H1 (cell line): ENCODE results near the gene ZMIZ1. TPM values are rescaled to one million over a fixed set of nuclear protein-coding genes. Genes with fewer than 3 reads are reported as not detected.

Experiments used
- CTCF ChIA-PET: fragments of 300-600 bp; sonication (Branson Sonifier 250); formaldehyde crosslinking; loops from one replicate; lab custom pipeline; 2021; ENCODE audit not compliant: partially characterized antibody; lab: Charles Lee
- POLR2A ChIA-PET: fragments of 300-600 bp; sonication (Branson Sonifier 250); formaldehyde crosslinking; loops from one replicate; lab custom pipeline; 2021; ENCODE audit warnings: inconsistent platforms; ENCODE audit not compliant: partially characterized antibody; lab: Charles Lee
- DNase-seq, 2 experiments: peaks; one replicate each; pipeline versions ENCODE4 v3.0.0 to v3.0.0-alpha.2; 2010 to 2022; ENCODE audit warnings: low spot score in 2 of 2, low read depth in 1 of 2, mixed read lengths in 1 of 2
- FAIRE-seq: peaks from 2 replicates; lab custom pipeline; 2011; peaks lifted over from hg19 to GRCh38; lab: Jason Lieb, UNC
- H2AFZ ChIP-seq: 2 replicates; pipeline ENCODE4 v1.8.1; 2012; ENCODE audit warnings: low read length, inconsistent platforms
- H2AK5ac ChIP-seq: 2 replicates; pipeline ENCODE4 v1.6.1; 2013; ENCODE audit warnings: low read depth, low read length
- H2BK120ac ChIP-seq: replicated peaks from 2 replicates; pipeline ENCODE3; 2013; ENCODE audit warnings: low read depth, low read length, inconsistent platforms
- H2BK12ac ChIP-seq: 2 replicates; pipeline ENCODE4 v1.6.1; 2013; ENCODE audit warnings: low read depth, low read length
- H2BK15ac ChIP-seq: 2 replicates; pipeline ENCODE4 v1.6.1; 2013; ENCODE audit warnings: low read length
- H2BK20ac ChIP-seq: 2 replicates; pipeline ENCODE4 v1.6.1; 2013; ENCODE audit warnings: low read length
- H2BK5ac ChIP-seq: 2 replicates; pipeline ENCODE4 v1.6.1; 2013; ENCODE audit warnings: low read depth, low read length
- H3K14ac ChIP-seq: 2 replicates; pipeline ENCODE4 v1.6.1; 2013; ENCODE audit warnings: inconsistent platforms; ENCODE audit not compliant: insufficient read length
- H3K18ac ChIP-seq: 2 replicates; pipeline ENCODE4 v1.6.1; 2013; ENCODE audit warnings: low read length; ENCODE audit errors: extremely low read depth
- H3K23ac ChIP-seq: 2 replicates; pipeline ENCODE4 v1.6.1; 2013; ENCODE audit warnings: inconsistent platforms; ENCODE audit not compliant: insufficient read length
- H3K23me2 ChIP-seq: 2 replicates; pipeline ENCODE4 v1.6.1; 2013; ENCODE audit warnings: low read depth, low read length
- H3K27ac ChIP-seq: 2 replicates; pipeline ENCODE4 v1.6.1; 2011; ENCODE audit warnings: low read depth, low read length, inconsistent platforms
- H3K27me3 ChIP-seq, 4 experiments: replicated peaks in 1 of 4; 1 replicate in 1 of 4; 2 replicates in 3 of 4; pipeline versions ENCODE4 v1.6.1 to v1.8.1; 2011 to 2013; ENCODE audit warnings: low read length in 3 of 4, mild to moderate bottlenecking in 3 of 4, inconsistent platforms in 2 of 4, mixed read lengths in 2 of 4, moderate library complexity in 1 of 4; ENCODE audit not compliant: control insufficient read depth in 3 of 4, insufficient read depth in 3 of 4; ENCODE audit errors: extremely low read depth in 1 of 4
- H3K36me3 ChIP-seq, 4 experiments: 2 replicates each; pipeline versions ENCODE4 v1.6.1 to v1.8.1; 2011 to 2013; ENCODE audit warnings: mild to moderate bottlenecking in 4 of 4, low read length in 3 of 4, moderate library complexity in 2 of 4, control low read depth in 1 of 4, inconsistent platforms in 1 of 4; ENCODE audit not compliant: insufficient read depth in 4 of 4, control insufficient read depth in 2 of 4
- H3K4ac ChIP-seq: replicated peaks from 2 replicates; pipeline ENCODE3; 2013; ENCODE audit warnings: low read length, low read depth, mixed read lengths, inconsistent platforms; ENCODE audit not compliant: insufficient read length
- H3K4me1 ChIP-seq, 4 experiments: replicated peaks in 1 of 4; 1 replicate in 1 of 4; 2 replicates in 3 of 4; pipeline versions ENCODE4 v1.6.1 to v1.8.1; 2011 to 2013; ENCODE audit warnings: low read length in 3 of 4, inconsistent platforms in 2 of 4, mixed read lengths in 1 of 4; ENCODE audit not compliant: insufficient read depth in 4 of 4, control insufficient read depth in 3 of 4
- H3K4me2 ChIP-seq, 2 experiments: 2 replicates each; pipeline versions ENCODE4 v1.6.1 to v1.8.1; 2011 to 2013; ENCODE audit warnings: low read depth in 2 of 2, low read length in 2 of 2, control low read depth in 1 of 2, inconsistent platforms in 1 of 2, mild to moderate bottlenecking in 1 of 2; ENCODE audit not compliant: insufficient read depth in 1 of 2
- H3K4me3 ChIP-seq, 4 experiments: fragments of 200-600, 300-600 bp in 1 of 4; sonication (generic), shearing (Covaris generic), sonication (Bioruptor Twin) in 1 of 4; 2 replicates each; pipeline versions ENCODE4 v1.5.1 to v1.8.1; 2011 to 2016; ENCODE audit warnings: low read length in 4 of 4, low read depth in 3 of 4, control low read depth in 2 of 4, inconsistent platforms in 2 of 4, mild to moderate bottlenecking in 2 of 4, mixed read lengths in 1 of 4, moderate library complexity in 1 of 4; ENCODE audit not compliant: insufficient read depth in 2 of 4; ENCODE audit errors: extremely low read depth in 1 of 4
- H3K56ac ChIP-seq: replicated peaks from 2 replicates; pipeline ENCODE3; 2013; ENCODE audit warnings: low read depth, mild to moderate bottlenecking, mixed read lengths, low read length, inconsistent platforms; ENCODE audit not compliant: insufficient read length
- H3K79me1 ChIP-seq: 2 replicates; pipeline ENCODE4 v1.6.1; 2013; ENCODE audit warnings: low read depth, low read length, control low read depth
- H3K79me2 ChIP-seq, 2 experiments: 2 replicates each; pipeline versions ENCODE4 v1.6.1 to v1.8.1; 2012 to 2013; ENCODE audit warnings: low read length in 2 of 2, mild to moderate bottlenecking in 2 of 2, inconsistent platforms in 1 of 2; ENCODE audit not compliant: insufficient read depth in 2 of 2, control insufficient read depth in 1 of 2
- H3K9ac ChIP-seq, 4 experiments: replicated peaks in 1 of 4; 1 replicate in 1 of 4; 2 replicates in 3 of 4; pipeline versions ENCODE4 v1.6.1 to v1.8.1; 2011 to 2013; ENCODE audit warnings: low read depth in 3 of 4, low read length in 3 of 4, control low read depth in 2 of 4, mild to moderate bottlenecking in 2 of 4, moderate library complexity in 2 of 4, inconsistent platforms in 1 of 4; ENCODE audit errors: extremely low read depth in 1 of 4
- H3K9me3 ChIP-seq, 2 experiments: 2 replicates each; pipeline versions ENCODE4 v1.6.1 to v1.8.1; 2012 to 2013; ENCODE audit warnings: mild to moderate bottlenecking in 2 of 2, moderate library complexity in 2 of 2, control low read depth in 1 of 2, inconsistent platforms in 1 of 2, low read depth in 1 of 2, low read length in 1 of 2, mixed read lengths in 1 of 2; ENCODE audit not compliant: insufficient read depth in 2 of 2
- H4K20me1 ChIP-seq, 2 experiments: replicated peaks in 1 of 2; 2 replicates each; pipeline versions ENCODE3 to v1.8.1; 2011 to 2013; ENCODE audit warnings: inconsistent platforms in 2 of 2, low read length in 2 of 2, mild to moderate bottlenecking in 1 of 2; ENCODE audit not compliant: insufficient read depth in 2 of 2, control insufficient read depth in 1 of 2
- H4K5ac ChIP-seq: 2 replicates; pipeline ENCODE4 v1.6.1; 2013; ENCODE audit warnings: low read length, low read depth, mixed read lengths, inconsistent platforms; ENCODE audit not compliant: insufficient read length
- H4K8ac ChIP-seq: 2 replicates; pipeline ENCODE4 v1.8.0; 2013; ENCODE audit warnings: mild to moderate bottlenecking, moderate library complexity, low read length, inconsistent platforms; ENCODE audit not compliant: insufficient read depth; ENCODE audit errors: extremely low read depth
- H4K91ac ChIP-seq: replicated peaks from 2 replicates; pipeline ENCODE3; 2013; ENCODE audit warnings: low read length, mixed read lengths, inconsistent platforms; ENCODE audit not compliant: insufficient read length
- BCL11A ChIP-seq, 2 experiments: IDR thresholded peaks; one replicate each; pipeline ENCODE4 v1.6.1; 2011; ENCODE audit warnings: low read depth in 2 of 2, low read length in 2 of 2, mild to moderate bottlenecking in 2 of 2
- POLR2A ChIP-seq, 2 experiments: IDR thresholded peaks; 1 replicate in 1 of 2; 2 replicates in 1 of 2; pipeline ENCODE4 v1.6.1; 2011; ENCODE audit warnings: low read depth in 2 of 2, low read length in 2 of 2, mild to moderate bottlenecking in 2 of 2; ENCODE audit errors: control extremely low read depth in 1 of 2
- WGBS, 2 experiments: shearing (Covaris generic) in 1 of 2; methylation state at CpG; one replicate each; pipeline versions ENCODE4 v1.1.6 to v1.1.7; 2013 to 2015; ENCODE audit warnings: low lambda C conversion rate in 2 of 2, mixed read lengths in 2 of 2, inconsistent platforms in 1 of 2, low coverage in 1 of 2, missing lambda C conversion rate in 1 of 2; ENCODE audit not compliant: insufficient replicate concordance in 2 of 2, insufficient coverage in 1 of 2, insufficient read length in 1 of 2; ENCODE audit errors: extremely low coverage in 1 of 2, missing lambda C conversion rate in 1 of 2; 5-methylcytosine and 5-hydroxymethylcytosine counted together
- polyA plus RNA-seq, 7 experiments: library from polyadenylated mRNA; depleted of rRNA in 3 of 7; stranded (reverse) in 5 of 7; unstranded in 2 of 7; fragments of >200 nt in 5 of 7; fragments of 200-250 nt in 2 of 7; gene quantifications; 1 replicate in 5 of 7; 2 replicates in 1 of 7; 4 replicates in 1 of 7; pipeline versions ENCODE4 v1.2.1 to v1.2.3, GENCODE V29; 2011 to 2013; ENCODE audit warnings: missing spikeins in 2 of 7, mixed read lengths in 2 of 7
- total RNA-seq: library from RNA; stranded (reverse); fragmentation: NEBNext Ultra II Directional; extraction: Animal tissue kit (Norgen Biotek cat#: 25700); gene quantifications from 2 replicates; pipeline ENCODE4 v1.2.1, GENCODE V29; 2021

The ZMIZ1 gene
- total and polyA plus RNA-seq, 2 of the 8 experiments (the other 6 are each of a cell fraction or from before 2014, with no cell fraction given) = 8.1 to 28.0 TPM

DNA sequence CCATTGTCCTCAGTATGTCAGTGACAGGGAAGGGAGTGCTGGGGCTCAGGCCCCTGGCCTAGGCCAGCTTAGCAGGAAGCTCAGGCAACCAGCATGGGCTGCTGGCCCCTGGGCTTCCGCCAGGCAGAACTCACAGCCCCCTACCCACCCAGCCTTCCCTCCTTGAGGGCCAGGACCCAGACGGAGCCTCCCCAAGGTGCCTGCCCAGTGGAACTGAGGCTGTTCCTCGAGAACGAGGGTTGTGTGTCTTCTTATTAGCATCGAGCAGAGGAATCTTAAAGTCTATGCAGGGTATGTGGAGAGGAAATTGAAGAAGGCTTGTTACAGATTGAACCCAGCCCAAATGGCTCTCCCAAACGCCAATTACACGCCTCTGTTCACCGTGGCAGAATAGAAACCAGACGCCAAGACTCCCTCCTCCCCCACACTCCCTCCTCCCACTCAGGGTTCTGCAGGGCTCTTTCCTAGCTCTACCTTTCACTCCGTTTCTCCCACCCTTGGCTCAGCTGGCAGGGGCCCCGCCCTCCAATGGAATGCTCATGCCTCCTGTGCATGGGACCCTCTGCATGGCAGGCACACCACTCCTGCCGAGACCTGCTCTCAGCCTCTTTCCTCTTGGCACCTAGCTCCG lies 134.4 kb downstream of the ZMIZ1 start:
- H3K9me3 ChIP-seq = no peaks in the 10 kb centered on the region
- no peak overlapping the region for H3K56ac ChIP-seq
- ChIA-PET POLR2A (no interaction called here), CTCF (interaction anchor here (0.5 to 2.7 kb wide), 40 partner anchors 8 to 1156 kb away, joined by 3 to 24 read pairs (median 4); no protein-coding TSS in a partner anchor)
- no peak overlapping the region for H4K8ac ChIP-seq
- H2BK20ac ChIP-seq = no peak overlapping the region
- no peaks in the 10 kb centered on the region for H3K27me3 ChIP-seq
- H2BK120ac ChIP-seq = no peak overlapping the region
- no peak overlapping the region for H2BK15ac ChIP-seq
- no peaks in the 10 kb centered on the region for H3K79me1 ChIP-seq
- no peak overlapping the region for H3K4me2 ChIP-seq
- no peak overlapping the region for H3K27ac ChIP-seq
- peaks cover 3% of the 10 kb centered on the region; the same call in 1 of the 2 replicates for H3K23me2 ChIP-seq
- H4K20me1 ChIP-seq = peaks cover 14 to 22% of the 10 kb centered on the region in 2 experiments
- peaks cover 0 to 7% (median 3%) of the 10 kb centered on the region in 4 experiments; a peak in 3 of 8 replicates for H3K36me3 ChIP-seq
- 85% methylated on average over 13 of the region's 13 CpGs; no CpG with 5 or more reads in 1 of the 2 experiments for whole genome bisulfite sequencing, 2 experiments
- DNase-seq (no peak), FAIRE-seq (no peak)
- H2AK5ac ChIP-seq = no peak overlapping the region
- no peak overlapping the region for H3K14ac ChIP-seq
- H3K4ac ChIP-seq = no peak overlapping the region
- no peak overlapping the region for H2BK12ac ChIP-seq
- no peak overlapping the region for H3K23ac ChIP-seq
- no peak overlapping the region for H3K18ac ChIP-seq
- H3K79me2 ChIP-seq = no peaks in the 10 kb centered on the region
- no peak overlapping the region for H3K4me3 ChIP-seq
- H4K91ac ChIP-seq = no peak overlapping the region
- TF ChIP-seq BCL11A (IDR thresholded peaks at IDR 0.05; ENCODE audit: low read depth in 2 of 2, low read length in 2 of 2) (no peak), POLR2A (IDR thresholded peaks at IDR 0.05; ENCODE audit: control extremely low read depth in 1 of 2, low read depth in 2 of 2, low read length in 2 of 2) (no peak)
- H3K9ac ChIP-seq = no peak overlapping the region
- H4K5ac ChIP-seq = no peak overlapping the region
- no peak overlapping the region for H2AFZ ChIP-seq
- no peaks in the 10 kb centered on the region for H3K4me1 ChIP-seq
- no peak overlapping the region for H2BK5ac ChIP-seq
